Lung (tissue), 12 donors: ENCODE data around the gene ABCA9. TPM values are rescaled to one million over a fixed set of nuclear protein-coding genes. Genes with fewer than 3 reads are reported as not detected.
A peak's percentile ranks its signal among the peaks of the same experiment; 100 is the strongest.
"Not testable (repeated sequence)": the region's sequence is repeated elsewhere in the genome, so short reads cannot be mapped to it uniquely, and the experiment has no call there.

Experiments
- ATAC-seq: fragments of 200-7000 bp; cut with Tn5 transposase; one replicate; pipeline ENCODE4 v1.9.1; 2020; ENCODE audit warnings: moderate number of reproducible peaks; ENCODE audit not compliant: insufficient read depth, low FRiP score
- DNase-seq, 3 donors: peaks; one replicate each; pipeline ENCODE4 v3.0.0-alpha.2; 2013 to 2017
- H3K27ac ChIP-seq, 2 donors: one replicate each; pipeline ENCODE4 v1.5.1; 2013; ENCODE audit warnings: mild to moderate bottlenecking in 2 of 2, moderate library complexity in 2 of 2, control low read depth in 1 of 2, inconsistent platforms in 1 of 2, low read depth in 1 of 2, low read length in 1 of 2
- H3K27me3 ChIP-seq, 3 donors: one replicate each; pipeline ENCODE4 v1.5.1; 2013; ENCODE audit warnings: low read length in 2 of 3; ENCODE audit not compliant: control insufficient read depth in 3 of 3, insufficient read depth in 3 of 3
- H3K36me3 ChIP-seq, 4 donors: one replicate each; pipeline ENCODE4 v1.5.1; 2013; ENCODE audit warnings: low read length in 4 of 4, mild to moderate bottlenecking in 1 of 4, moderate library complexity in 1 of 4; ENCODE audit not compliant: control insufficient read depth in 4 of 4, insufficient read depth in 4 of 4
- H3K4me1 ChIP-seq, 5 donors: one replicate each; pipeline ENCODE4 v1.5.1; 2013; ENCODE audit warnings: low read length in 5 of 5, mild to moderate bottlenecking in 2 of 5, moderate library complexity in 1 of 5; ENCODE audit not compliant: control insufficient read depth in 5 of 5, insufficient read depth in 5 of 5
- H3K4me3 ChIP-seq: one replicate; pipeline ENCODE4 v1.5.1; 2013; ENCODE audit warnings: mild to moderate bottlenecking, control low read depth, moderate library complexity
- H3K9ac ChIP-seq, 2 donors: one replicate each; pipeline ENCODE4 v1.5.1; 2013; ENCODE audit warnings: low read length in 2 of 2, control low read depth in 1 of 2; ENCODE audit not compliant: insufficient read depth in 1 of 2
- H3K9me3 ChIP-seq, 4 donors: one replicate each; pipeline ENCODE4 v1.5.1; 2013; ENCODE audit warnings: low read length in 3 of 4, mild to moderate bottlenecking in 1 of 4, moderate library complexity in 1 of 4; ENCODE audit not compliant: control insufficient read depth in 4 of 4, insufficient read depth in 3 of 4
- WGBS, 2 donors: extraction: QIAGEN DNeasy Blood & Tissue Kit; methylation state at CpG; one replicate each; pipeline ENCODE4 v1.1.7; 2013; 5-methylcytosine and 5-hydroxymethylcytosine counted together
- polyA plus RNA-seq, 2 donors: library from polyadenylated mRNA; stranded (reverse); fragments of 200-250 nt; gene quantifications; one replicate each; pipeline ENCODE4 v1.2.1, GENCODE V29; 2013
- total RNA-seq, 2 donors: library from RNA; depleted of rRNA in 1 of 2; stranded (reverse); fragments of >200 nt in 1 of 2; gene quantifications; one replicate each; pipeline ENCODE4 v1.2.1, GENCODE V29; 2014 to 2021
- TF ChIP-seq, protein P1 (sequence below): IDR thresholded peaks from 2 replicates; pipeline ENCODE4 v1.5.1; 2012; ENCODE audit warnings: mild to moderate bottlenecking; ENCODE audit errors: control extremely low read depth, extremely low read depth
- donor health status: control.
- donor health status: control.
- donor health status: Bipolar disorder and iron deficiency.
- donor health status: healthy.
- donor health status: DM: yes; HTN: yes; CAD: no.

ABCA9 gene
- total and polyA plus RNA-seq, 4 donors = 0.34 to 24.7 (median 2.8) TPM

DNA sequence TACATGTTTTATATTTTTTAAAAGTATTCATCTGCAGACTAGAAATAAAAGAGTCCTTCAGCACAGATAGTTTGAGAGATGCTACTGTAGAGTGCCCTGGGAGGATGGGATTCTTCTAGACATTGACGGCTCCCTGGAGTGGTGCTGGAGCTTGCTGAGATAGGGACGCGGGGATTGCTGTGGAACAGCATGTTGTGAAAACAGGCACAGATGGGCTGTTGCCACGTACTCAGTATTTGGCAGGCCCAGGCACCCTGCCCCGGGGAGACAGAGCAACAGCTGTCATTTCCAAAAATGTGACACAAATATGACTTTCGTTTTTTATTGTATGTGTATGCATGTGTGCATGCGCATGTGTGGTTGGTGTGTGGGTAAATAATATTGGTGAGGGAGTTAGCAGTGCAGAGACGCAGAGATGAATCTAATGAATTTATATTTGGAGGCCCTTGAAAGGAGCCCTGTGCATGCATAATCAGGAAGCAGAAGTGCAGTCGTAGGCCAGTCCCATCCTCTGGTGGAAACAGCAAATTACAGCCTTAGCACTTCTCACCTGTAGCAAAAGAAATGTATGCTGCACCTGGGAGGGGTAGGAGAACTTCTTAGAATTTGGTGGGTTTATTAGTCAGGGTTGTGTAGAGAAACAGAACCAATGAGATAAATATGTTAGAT lies 99.4 kb downstream of the ABCA9 start:
- Histone ChIP-seq H3K27ac (no peak overlapping the region), H3K4me1 (no peaks in the 10 kb centered on the region), H3K9ac (no peak overlapping the region), H3K27me3 (no peaks in the 10 kb centered on the region), H3K4me3 (no peak overlapping the region), H3K36me3 (no peaks in the 10 kb centered on the region), H3K9me3 (no peaks in the 10 kb centered on the region)
- peak; percentile 21 to 55 (median 23) for DNase-seq
- 73 to 74% methylated on average over 9 of the region's 9 CpGs for WGBS, 2 donors
- ATAC-seq = no peak
- TF ChIP-seq, protein P1, sequence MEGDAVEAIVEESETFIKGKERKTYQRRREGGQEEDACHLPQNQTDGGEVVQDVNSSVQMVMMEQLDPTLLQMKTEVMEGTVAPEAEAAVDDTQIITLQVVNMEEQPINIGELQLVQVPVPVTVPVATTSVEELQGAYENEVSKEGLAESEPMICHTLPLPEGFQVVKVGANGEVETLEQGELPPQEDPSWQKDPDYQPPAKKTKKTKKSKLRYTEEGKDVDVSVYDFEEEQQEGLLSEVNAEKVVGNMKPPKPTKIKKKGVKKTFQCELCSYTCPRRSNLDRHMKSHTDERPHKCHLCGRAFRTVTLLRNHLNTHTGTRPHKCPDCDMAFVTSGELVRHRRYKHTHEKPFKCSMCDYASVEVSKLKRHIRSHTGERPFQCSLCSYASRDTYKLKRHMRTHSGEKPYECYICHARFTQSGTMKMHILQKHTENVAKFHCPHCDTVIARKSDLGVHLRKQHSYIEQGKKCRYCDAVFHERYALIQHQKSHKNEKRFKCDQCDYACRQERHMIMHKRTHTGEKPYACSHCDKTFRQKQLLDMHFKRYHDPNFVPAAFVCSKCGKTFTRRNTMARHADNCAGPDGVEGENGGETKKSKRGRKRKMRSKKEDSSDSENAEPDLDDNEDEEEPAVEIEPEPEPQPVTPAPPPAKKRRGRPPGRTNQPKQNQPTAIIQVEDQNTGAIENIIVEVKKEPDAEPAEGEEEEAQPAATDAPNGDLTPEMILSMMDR = no peak

DNA sequence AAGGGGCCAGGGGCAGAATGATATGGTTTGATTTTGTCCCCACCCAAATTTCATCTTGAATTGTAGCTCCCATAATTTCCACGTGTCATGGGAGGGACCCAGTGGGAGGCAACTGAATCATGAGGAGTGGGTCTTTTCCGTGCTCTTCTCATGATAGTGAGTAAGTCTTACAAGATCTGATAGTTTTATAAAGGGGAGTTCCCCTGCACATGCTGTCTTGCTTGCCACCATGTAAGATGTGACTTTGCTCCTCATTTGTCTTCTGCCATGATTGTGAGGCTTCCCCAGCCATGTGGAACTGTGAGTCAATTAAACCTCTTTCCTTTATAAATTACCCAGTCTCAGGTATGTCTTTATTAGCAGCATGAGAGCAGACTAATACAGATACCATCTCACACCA lies 101.6 kb downstream of the ABCA9 start:
- not testable (repeated sequence) for ATAC-seq, H3K27ac ChIP-seq, H3K9ac ChIP-seq, H3K4me1 ChIP-seq, H3K9me3 ChIP-seq, H3K4me3 ChIP-seq, H3K27me3 ChIP-seq, H3K36me3 ChIP-seq, DNase-seq
- 58 to 96% methylated on average over 2 of the region's 2 CpGs for WGBS, 2 donors

DNA sequence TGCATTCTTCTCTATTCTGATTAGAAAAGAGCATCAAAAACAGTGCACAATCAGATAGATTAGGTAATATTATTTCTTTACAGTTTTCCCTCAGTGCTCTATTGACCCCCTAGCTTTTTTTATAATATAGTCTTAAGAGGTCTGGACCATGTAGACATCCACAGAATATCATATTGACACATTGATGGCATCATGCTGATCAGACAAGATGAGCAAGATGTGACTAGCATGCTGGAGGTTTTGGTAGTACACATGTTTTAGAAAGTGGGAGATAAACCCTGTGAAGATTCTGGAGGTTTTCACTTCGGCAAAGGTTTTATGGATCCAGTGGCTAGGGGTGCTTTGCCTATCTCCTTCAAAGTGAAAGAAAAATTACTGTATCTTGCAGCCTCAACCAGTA lies 102.8 kb downstream of the ABCA9 start:
- H3K27me3 ChIP-seq = no peaks in the 10 kb centered on the region
- TF ChIP-seq, protein P1 = no peak
- H3K9ac ChIP-seq = no peak overlapping the region
- WGBS, 2 donors = 97 to 100% methylated on average over 1 of the region's 1 CpG
- H3K4me3 ChIP-seq = no peak overlapping the region
- no peaks in the 10 kb centered on the region for H3K36me3 ChIP-seq
- H3K27ac ChIP-seq = no peak overlapping the region
- H3K9me3 ChIP-seq = no peaks in the 10 kb centered on the region
- DNase-seq = no peak
- no peak for ATAC-seq
- peaks cover 0 to 14% (median 8%) of the 10 kb centered on the region in 5 donors for H3K4me1 ChIP-seq

DNA sequence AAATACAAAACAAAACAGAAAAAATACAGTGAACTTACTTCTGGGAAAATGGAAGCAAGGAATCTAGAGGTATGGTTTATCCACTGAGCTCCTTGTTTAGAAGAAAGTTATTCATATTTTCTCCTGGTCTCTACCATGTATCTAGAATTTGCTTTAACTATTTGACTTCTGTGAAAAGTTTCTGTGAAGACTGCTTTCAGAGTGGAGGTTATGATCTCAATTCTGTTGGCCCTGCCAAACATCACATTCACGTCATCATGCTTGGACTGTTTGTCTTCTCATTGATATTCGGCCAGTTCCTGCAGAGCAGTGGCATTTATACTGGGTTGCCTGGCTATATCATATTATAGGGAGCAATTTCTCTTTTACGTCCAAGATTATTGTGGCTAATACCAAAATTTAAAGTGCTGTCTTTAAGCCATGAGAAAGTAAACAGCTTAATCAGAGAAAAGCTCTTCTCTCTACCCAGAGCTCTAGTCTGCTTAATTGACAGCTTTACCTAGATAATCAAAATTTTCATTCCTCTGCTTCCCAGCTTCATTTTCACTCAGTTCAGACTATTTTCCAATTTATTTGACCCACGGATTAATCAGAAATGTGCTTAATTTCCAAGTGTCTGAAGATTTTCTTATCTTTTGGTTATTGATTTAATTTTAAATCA lies 105.4 kb downstream of the ABCA9 start, which contains the start of gene ABCA8:
TSS of gene ABCA8 (minus strand) at position 212 of the 661 bp plus-strand sequence. CDS start 13,358 bp downstream, outside the sequence.
- Histone ChIP-seq H3K4me3 (no peak within 1 kb of the TSS), H3K27ac (peak within 1 kb of the TSS in 1 of 2 donors; percentile 53), H3K9ac (peak within 1 kb of the TSS; percentile 41 to 86), H3K9me3 (no peaks in the 10 kb centered on the region), H3K36me3 (peaks cover 0 to 5% (median 2%) of the 10 kb centered on the region in 4 donors), H3K4me1 (peaks cover 0 to 16% (median 8%) of the 10 kb centered on the region in 5 donors), H3K27me3 (no peaks in the 10 kb centered on the region)
- ATAC-seq (no peak), DNase-seq (peak; percentile 74 to 93 (median 91))
- WGBS, 2 donors = 49 to 68% methylated on average over 4 of the region's 4 CpGs
- TF ChIP-seq, protein P1 = no peak
